ENCODE data around the gene KAZN.
A peak's percentile ranks its signal among the peaks of the same experiment; 100 is the strongest.

Gene KAZN

GRCh38 chr1:14808768-14809167 lies 210.3 kb downstream of the KAZN start:
- DNase-seq: no peak

GRCh38 chr1:14809191-14809981 lies 210.9 kb downstream of the KAZN start:
- no peak for DNase-seq

GRCh38 chr1:14810595-14811361 lies 212.3 kb downstream of the KAZN start:
- no peak for DNase-seq

DNA sequence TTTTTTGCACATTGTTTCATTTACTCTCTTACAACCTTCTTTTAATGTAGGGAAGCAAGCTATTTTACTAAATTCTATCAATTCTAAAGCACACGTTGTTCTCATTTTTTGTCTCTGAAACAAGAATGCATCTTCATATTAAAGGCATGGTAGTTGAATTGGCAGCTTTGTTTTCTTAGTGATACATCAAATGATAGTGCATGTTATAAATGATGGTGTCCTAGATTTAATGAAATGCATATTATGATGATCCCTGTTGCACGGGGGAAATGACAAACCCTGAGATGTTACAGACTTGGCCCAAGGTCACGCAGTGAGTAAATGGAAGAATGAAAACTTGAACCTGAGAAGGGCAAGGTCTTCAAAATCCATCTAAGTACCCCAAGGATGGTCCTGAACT lies 213.1 kb downstream of the KAZN start:
- DNase-seq: no peak

DNA sequence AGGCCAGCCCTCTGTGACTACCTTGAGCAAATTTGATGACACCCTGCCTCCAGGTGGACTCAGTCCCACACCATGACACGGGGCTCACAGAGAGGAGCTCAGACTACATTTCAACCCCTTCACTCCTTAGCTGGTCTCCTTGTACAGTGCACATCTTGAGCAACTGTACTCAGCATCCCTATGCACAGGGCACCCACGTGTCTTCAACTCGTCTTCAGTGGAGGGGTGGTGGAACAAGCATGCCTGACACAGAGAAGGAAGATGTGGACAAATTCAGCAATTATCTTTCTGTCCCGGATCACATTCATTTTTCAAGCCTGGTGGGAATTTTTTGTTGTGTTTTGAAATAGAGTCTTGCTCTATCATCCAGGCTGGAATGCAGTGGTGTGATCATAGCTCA lies 213.7 kb downstream of the KAZN start:
- DNase-seq: no peak

DNA sequence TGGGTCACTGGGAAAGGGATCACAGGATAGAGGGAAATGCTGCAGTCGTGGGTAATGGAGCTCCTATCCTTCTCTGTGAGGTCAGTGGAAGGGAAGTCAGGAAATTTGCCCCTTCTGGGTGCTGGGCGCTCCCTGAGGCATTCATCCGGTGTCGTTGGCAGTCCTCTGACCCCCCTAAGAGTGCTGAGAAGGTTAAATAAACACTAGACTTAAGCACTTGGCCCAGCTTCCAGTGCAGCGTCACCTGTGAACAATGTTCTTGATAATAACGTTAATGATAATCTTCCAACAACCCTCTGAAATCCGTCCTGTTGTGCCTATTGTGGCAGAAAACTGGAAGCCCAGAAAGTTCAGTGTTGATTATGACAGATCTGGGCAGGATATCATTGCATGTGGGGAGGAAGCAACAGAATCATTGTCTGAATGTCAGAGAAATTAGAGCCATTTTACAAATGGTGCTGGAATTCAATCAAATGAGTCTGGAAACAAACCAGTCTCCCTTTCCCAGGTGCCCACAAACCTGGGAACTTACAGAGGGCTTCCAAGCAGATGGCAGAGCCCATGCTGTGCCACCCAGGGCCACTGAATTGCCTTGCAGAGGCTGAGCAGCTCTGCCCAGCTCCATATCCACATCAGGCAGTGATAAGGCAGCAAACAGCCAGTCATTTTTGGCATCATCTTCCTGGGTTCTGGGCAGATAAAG lies 216.8 kb downstream of the KAZN start:
- peak; percentile 48 for DNase-seq

DNA sequence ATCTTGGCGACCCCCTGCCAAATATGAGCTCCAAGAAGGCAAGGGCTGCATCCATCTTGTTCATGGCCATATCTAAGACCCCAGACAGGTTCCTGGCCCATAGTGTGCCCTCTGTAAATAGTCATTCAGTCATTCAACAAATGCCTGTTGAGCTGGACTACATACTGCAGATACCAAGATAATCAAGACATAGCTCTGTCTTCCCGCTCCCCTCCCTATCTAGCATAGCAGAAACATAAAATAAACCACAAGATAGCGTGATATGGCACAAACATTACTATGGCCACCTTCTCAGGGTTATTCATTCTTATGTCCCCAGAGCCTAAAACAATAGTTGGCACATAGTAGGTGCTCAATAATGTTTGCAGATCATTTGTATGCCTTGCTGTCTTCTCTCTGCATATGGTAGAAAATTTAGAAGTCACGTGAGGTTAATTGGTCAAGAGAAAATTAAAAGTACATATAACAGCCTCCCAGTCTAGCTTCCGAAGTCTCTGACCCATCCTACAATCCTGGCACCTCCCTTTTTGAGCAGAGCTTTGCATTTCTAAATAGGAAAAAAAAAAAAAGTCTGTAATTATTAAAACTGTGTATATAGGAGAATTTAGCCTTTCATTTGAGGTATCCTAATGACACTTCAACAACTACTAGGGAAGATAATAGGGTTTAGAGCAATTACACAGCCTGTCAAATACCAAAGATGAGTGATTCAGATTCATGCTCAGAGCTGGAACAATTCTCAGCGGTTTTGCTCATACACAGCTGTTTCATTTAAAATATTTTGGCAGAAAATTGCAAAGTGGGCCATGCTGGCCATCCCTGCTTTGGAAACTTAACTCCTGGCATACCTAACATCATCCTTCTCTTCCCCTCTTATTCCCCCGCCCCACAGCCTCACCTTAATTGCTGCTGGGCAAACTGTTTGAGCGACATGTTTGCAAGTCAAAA lies 219.0 kb downstream of the KAZN start:
- no peak for DNase-seq

DNA sequence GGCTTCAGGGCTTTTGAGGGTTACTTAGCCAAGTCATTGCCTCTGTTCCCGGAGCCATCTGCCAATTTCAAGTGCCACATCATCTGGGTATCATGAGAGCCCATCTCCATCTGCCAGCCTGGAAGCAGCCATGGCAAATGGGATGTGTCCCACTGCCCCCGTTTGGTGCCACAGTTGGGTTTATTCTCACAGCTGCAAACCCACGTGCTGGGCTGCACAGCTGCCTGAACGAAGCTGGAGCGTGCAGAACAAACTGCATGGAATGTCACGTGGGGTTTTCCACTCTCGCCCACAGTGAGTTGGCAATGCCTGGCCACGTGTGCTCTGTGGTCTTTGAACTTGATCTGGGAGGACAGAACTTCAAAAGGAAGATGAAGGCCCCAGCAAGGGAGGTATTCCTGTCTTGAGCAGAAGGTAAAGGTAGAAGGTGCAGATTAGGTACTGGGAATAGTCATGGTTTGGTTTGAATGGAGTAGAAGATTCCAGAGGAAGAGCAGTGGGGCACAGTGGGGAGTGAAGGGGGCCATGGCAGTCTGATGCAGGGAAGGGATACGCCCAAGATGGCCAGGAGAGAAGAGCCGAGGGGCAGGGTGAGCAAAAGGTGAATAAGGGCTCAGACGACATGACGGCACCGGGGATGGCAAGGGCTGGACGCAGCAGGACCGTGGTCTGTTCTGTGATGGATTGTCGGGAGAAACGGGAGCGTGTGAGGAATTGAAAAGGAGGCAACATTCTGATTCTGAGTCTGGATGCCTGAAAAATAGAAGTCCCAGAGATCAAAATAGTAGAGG lies 222.0 kb downstream of the KAZN start:
- no peak for DNase-seq

DNA sequence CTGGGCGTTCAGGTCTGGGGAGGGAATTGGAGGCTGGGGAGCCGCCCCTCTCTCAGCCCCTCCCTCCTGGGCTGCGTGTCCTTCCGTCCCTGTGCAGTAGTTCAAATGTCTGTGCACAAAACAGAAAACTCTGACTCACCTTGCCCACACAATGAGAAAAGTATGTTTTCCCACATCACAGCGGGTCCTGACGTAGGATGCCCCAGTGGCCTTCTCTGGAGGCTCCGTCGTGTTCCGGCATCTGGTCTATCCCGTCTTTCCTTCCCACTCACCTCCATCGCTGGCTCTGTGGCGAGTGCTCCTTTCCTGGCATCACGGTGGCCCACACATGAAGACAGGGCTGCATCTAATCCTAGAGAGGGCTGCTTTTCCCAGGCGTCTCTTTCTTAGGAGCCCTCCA lies 224.0 kb downstream of the KAZN start:
- no peak for DNase-seq

GRCh38 chr1:14822996-14823395 lies 224.5 kb downstream of the KAZN start:
- DNase-seq: no peak

- DNase-seq: no peak
Observed at GRCh38 chr1:14824314-14824915, 225.9 kb downstream of the KAZN start.

DNA sequence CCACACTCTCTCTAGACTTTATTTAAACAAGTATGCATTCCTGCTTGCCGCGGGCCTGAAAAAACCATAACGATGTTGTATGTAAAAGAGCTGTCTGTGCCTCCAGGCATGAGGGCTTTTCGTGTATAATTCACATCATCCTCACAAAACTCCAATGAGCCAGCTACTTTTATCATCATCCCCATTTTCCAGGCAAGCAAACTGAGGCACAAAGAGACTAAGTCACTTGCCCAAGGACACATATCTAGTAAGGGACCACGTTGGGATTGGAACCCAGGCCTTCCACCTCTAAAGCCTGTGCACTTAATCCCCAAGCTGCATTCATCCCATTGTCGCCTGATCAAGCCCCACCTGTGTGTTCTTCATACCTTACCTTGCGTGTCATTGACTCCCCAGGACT lies 226.9 kb downstream of the KAZN start:
- no peak for DNase-seq

- no peak for DNase-seq
Observed at GRCh38 chr1:14826172-14826636, 227.7 kb downstream of the KAZN start.

GRCh38 chr1:14826731-14827326 lies 228.3 kb downstream of the KAZN start:
- no peak for DNase-seq

GRCh38 chr1:14827870-14828269 lies 229.4 kb downstream of the KAZN start:
- DNase-seq: no peak

DNA sequence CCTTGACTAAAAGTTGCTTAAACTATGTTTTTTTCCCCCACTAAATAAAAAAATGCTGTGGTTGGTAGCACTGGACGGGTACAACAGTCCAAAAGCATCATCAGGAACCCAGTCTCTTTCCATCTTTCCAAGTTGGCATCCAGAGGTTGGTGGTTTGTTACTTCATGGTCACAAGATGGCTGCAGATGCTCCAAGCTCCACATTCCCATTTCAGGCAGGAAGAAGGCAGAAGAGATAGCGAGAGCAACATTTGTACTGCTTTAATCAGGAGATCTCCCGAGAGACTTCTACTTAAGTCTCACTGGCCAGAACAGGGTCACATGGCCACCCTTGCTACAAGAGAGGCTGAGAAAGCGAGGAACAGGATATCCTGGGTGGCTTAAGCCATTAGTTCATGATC lies 230.2 kb downstream of the KAZN start:
- no peak for DNase-seq

- DNase-seq: no peak
Observed at GRCh38 chr1:14835725-14836124, 237.2 kb downstream of the KAZN start.

GRCh38 chr1:14836426-14837140 lies 238.1 kb downstream of the KAZN start:
- peak; percentile 19 for DNase-seq

DNA sequence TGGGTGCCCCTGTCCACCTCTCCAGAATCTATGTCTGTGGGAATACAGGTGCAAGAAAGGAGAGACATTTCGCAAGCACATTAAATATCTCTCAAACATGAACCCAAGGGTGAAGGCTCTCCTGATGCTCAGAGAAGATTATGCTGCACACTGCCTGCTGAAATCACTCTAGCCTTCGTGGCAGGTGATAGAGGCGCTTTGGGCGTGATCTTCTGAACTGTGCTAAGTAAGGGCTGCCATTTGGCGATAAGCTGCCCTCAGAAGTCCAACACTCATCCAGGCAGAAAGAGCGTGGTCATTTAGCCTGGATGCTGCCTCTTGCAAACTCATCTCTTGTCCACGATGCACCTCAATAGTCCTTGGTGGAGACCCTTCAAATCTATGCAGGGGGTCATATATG lies 241.9 kb downstream of the KAZN start:
- DNase-seq: no peak

DNA sequence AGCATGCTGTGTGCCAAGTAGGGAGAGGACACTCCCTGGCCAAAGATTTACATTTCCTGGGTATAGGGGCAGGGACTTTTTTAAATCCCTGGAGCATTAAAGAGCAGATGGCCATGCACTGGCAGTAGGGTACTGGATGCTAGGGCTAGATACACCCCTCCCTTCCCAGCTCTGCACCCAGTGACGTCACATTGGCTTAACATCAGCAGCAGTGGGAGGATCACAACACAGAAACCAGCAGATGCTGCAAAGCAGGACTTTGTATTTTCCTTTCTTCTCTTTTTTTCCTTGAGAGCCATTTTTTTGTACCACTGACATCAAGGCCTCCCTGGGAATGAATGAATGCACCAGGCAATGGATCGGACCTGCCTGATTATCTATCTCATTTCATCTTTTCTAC lies 243.0 kb downstream of the KAZN start:
- no peak for DNase-seq

Data from NCI-H1105 (cell line).